ENCODE data around the gene PRICKLE2.

GRCh38 chr3:64174328-64174727 lies 50.9 kb downstream of the PRICKLE2 start:
- no peak for TF ChIP-seq POLR2A (IDR thresholded peaks at IDR 0.05)
- TF ChIP-seq CTCF (IDR thresholded peaks at IDR 0.05) = no peak
